LNCAP (cell line): ENCODE data around the gene B4GALNT3.

ENCODE experiments used
- TF ChIP-seq, protein P1 (sequence below): fragments of 450-650 bp; IDR thresholded peaks from 2 replicates; pipeline ENCODE4 v1.5.1; 2017; ENCODE audit warnings: mild to moderate bottlenecking

B4GALNT3 gene

DNA sequence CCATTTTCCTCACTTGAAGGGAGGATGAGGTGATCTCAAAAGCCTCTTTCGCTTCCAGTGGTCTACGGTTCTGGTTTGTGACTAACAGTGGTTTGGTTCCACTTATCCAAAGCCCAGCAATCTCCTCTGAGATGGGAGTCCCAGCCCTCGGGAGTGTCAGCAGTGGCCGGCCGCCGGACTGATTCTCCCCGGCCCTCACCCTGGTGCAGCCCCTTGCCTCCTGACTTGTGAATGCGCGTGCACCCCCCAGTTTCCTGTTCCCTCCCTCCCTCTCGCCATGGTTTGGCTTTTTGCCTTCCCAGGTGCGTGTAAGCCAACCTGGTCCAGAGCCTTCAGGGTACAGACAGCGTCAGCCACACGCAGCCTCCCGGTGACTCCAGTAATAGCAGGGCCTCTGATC is 74.5 kb downstream of the B4GALNT3 start:
- TF ChIP-seq, protein P1, sequence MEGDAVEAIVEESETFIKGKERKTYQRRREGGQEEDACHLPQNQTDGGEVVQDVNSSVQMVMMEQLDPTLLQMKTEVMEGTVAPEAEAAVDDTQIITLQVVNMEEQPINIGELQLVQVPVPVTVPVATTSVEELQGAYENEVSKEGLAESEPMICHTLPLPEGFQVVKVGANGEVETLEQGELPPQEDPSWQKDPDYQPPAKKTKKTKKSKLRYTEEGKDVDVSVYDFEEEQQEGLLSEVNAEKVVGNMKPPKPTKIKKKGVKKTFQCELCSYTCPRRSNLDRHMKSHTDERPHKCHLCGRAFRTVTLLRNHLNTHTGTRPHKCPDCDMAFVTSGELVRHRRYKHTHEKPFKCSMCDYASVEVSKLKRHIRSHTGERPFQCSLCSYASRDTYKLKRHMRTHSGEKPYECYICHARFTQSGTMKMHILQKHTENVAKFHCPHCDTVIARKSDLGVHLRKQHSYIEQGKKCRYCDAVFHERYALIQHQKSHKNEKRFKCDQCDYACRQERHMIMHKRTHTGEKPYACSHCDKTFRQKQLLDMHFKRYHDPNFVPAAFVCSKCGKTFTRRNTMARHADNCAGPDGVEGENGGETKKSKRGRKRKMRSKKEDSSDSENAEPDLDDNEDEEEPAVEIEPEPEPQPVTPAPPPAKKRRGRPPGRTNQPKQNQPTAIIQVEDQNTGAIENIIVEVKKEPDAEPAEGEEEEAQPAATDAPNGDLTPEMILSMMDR = no peak

DNA sequence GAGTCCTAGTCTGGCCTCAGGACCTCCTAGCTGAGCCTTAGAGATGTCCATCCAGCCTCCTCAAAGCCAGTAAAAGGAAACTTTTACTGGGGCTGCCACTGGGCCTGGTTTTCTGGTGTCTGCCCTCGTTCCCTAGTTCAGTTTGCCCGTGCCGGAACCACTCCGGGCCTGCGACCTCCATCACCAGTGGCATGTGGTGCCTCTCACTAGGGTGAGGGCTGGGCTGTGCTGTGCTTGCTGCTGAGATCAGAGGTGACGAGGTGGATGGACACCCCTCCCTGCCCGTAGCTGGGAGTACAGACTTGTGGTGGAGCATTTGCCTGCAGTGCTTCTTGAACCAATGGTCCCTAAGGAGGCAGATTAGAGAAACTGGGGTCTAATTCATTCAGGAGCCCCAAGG is 75.7 kb downstream of the B4GALNT3 start:
- TF ChIP-seq, protein P1 = no peak

DNA sequence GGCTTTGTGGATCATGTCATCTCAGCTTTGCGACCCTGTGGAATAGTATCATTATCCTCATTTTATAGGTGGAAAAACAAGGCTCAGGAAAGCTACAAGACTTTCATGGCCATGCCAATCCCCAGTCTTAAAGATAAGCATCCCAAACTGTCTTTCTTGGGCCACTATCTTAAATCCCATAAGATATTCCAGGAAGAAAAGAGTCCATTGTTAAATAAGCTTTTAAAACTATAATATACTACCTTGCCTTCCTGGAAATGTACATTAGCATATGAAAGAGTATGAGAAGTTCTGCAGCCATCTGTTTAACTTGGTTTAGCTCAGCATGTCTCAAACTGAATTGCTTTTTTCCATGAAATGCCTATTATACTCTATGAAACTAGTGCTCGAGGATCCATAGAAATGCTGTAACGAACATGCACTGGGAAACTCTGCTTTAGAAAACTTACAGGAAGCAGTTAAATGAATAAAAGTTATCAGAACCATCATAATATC is 77.1 kb downstream of the B4GALNT3 start:
- TF ChIP-seq, protein P1 = no peak

DNA sequence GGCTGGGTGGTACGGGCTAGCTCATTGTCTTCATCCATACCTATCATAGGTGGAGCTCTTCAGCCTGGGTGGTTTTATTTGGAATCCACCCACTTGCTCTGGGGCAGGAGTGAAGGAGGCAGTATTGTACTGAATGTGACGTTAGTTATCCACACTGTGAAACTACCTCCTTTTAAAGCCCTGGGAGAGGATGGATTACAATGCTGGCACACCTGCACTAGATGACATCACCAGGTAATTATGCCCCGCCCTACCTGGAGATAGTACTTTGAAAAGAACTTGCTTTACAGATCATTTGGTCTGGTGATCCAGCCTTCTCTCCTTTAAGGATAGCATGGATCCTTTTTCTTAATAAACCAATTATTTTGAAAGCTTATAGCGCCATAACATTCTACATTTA is 78.0 kb downstream of the B4GALNT3 start:
- TF ChIP-seq, protein P1 = no peak

DNA sequence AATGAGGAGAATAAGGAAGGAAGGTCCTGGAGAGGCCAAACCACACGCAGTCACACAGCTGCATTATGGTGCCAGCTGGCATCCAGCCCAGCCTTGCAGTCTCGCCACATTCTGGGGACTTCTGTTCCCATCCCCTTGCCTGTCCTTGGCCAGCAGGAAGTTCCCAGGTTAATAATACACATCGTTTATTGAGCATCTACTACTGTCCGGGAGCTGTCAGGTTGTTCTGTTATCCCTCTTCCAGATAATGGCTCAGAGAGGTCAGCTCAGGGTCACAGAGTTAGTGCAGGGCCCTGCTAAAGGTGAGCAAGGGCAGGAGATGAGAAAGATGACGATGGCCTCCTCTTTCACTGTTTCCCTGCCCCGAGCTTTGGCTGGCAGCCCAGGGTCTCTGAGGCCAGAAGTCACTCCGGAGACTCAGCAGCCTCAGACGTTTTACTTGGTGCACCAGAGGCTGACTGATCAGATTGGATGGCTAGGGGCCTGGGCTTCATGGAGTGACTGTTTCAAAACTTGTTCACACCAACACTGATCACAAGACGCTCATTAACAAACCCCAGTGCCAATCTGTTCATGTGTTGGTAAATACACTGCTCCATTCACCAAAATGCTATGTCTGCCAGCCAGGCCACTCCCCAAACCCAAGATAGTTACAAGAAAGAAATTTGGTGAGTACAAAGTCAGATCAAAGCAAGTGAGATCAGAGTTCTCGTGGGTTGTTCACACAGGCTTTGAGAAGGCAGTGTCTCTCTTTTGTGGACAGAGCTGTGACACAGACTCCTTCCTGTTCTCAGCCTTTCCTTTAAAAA is 79.2 kb downstream of the B4GALNT3 start:
- TF ChIP-seq, protein P1 = no peak

DNA sequence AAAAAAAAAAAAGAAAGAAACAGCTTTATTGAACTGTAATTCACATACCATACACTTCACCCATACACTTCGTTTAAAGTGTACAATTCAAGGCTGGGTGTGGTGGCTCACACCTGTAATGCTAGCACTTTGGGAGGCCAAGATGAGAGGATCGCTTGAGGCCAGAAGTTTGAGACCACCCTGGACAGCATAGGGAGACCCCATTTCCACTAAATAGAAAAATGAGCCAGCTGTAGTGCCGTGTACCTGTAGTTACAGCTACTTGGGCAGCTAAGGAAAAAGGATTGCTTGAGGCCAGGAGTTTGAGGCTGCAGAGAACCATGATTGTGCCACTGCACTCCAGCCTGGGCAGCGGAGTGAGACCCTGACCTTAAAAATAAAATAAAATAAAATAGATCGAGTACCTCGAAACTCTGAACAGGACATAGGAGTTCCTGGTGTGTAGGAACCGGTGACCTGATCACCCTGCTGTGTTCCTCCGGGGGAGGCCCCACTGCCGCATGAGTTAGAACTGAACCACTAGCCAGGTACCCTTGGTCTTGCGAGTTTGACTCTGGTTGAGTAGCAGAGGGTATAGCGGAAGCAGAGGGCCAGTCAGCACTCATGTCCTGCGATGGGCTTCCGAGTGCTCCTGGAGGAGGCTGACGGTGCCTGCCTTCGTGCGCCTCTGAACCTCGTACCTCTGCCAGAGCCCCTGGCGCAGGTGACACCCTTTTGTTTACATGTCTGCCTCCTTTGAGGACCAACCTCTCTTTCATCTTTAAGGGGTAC is 80.0 kb downstream of the B4GALNT3 start:
- TF ChIP-seq, protein P1 = no peak

DNA sequence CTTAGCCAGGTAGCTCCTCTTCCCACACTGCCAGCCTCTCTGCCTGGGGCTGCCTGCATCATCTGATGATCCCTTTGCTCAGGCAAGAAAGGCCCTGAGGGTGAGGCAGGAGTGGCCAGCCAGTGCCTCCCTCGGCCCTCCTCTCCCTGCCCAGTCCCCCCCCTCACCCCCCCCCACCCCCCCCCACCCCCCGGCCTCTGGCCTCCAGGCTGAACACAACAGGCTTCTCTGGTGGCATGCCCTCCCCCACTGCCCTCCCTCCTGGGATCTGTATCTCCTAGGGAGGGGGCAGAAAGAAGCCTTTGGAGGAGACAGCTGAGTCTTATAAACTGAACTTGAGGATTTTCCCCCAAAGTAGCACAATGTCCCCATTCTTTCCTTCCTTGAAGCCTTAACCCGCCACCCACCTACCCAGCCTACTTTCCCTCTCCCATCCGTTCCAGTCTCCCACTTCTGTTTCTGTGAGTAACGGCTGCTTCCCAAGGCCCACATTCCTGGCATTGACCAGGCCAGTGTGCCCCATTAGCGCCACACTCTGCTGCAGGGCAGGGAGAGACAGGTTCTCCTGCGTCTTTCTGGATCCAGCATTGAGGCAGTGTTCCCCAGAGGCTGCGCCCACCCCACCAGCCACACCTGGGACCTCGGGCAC is 82.1 kb downstream of the B4GALNT3 start:
- TF ChIP-seq, protein P1 = no peak
